GM23248 (cell line): ENCODE measurements around the gene TMX2.

Source experiments
- EZH2 ChIP-seq: fragments of 200-600 bp; sonication (generic); IDR thresholded peaks from 2 replicates; pipeline ENCODE4 v1.6.1; 2018; ENCODE audit warnings: antibody characterized with exemption, mild to moderate bottlenecking; ENCODE audit not compliant: insufficient read depth, poor library complexity, severe bottlenecking
- EZH2phosphoT487 ChIP-seq: fragments of 200-600 bp; sonication (generic); IDR thresholded peaks from 2 replicates; pipeline ENCODE4 v1.6.1; 2018; ENCODE audit warnings: antibody characterized with exemption, moderate library complexity, mild to moderate bottlenecking, low read depth; ENCODE audit not compliant: insufficient read depth

DNA sequence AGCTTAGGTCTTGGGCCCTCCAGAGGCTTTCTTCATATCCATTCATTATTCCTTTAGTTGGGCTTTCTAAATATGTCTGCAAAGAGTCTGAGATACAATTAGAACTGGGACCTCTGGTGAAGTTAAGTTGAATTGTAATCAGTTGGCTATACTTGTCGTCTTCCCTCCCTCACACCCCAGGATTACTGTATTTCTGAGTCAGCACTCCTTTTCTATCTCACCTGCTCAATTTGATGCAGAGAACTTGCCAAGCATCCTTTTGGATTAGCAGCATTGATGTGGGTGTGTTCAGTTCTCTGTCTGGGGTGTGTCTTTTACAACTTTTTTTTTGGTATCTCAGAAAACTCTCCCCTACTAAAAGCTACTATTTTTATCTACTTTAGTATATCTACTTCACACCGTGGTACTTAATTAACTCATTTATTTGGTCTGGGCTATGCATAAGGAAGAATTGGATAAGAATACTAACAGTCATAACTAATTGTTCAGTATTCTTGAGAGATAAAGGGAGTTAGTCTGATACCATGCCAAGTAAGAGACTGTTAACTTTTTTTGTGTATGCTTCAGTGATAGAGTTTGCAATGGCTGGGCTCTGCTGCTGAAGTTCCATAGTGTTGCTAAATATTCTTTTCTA is 64.3 kb downstream of the TMX2 start:
- TF ChIP-seq EZH2phosphoT487 (no peak), EZH2 (no peak)
